Upper lobe of left lung (tissue), 4 donors: ENCODE measurements around the gene RNF126.

Source experiments
- CTCF ChIP-seq, 6 experiments: fragments of 450-650 bp in 4 of 6; fragments of 200-600 bp in 2 of 6; sonication (generic) in 2 of 6; IDR thresholded peaks; one replicate each; pipeline ENCODE4 v1.5.1; 2016 to 2019; ENCODE audit warnings: antibody characterized with exemption in 6 of 6
- EP300 ChIP-seq, 4 donors: sonication (generic); formaldehyde crosslinking; IDR thresholded peaks; one replicate each; pipeline ENCODE4 v1.5.1; 2017; ENCODE audit warnings: antibody characterized with exemption in 4 of 4, control low read depth in 2 of 4
- POLR2AphosphoS5 ChIP-seq, 2 donors: sonication (generic); formaldehyde crosslinking; IDR thresholded peaks; one replicate each; pipeline ENCODE4 v1.5.1; 2017; ENCODE audit warnings: antibody characterized with exemption in 2 of 2

DNA sequence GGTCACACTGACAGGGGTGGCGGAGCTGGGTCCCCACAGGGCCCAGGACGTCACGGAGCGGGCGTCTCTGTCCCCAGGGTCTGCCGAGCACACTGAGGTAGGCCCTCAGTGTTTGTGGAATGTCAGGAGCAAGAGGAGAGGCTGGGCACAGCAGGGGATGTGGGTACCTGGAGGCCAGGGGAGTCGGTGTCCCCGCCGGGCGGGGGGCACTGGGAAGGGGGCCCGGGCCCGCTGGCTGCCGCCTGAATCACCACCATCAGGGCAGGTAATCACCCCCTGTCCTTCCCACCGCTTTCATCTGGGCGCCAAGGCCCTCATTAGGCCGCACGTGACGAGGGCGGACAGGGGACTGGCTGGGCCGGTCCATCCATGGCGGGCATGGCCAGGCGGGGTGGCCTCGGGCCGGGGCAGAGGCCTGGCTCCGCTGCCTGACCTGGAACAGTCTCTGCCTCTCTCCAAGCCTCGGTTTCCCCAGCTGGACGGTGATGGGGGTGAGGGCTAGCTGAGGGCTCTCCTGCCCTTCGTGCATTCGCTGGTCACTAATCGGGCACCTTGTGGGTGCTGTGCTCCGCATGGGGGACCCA, 22.3 kb downstream of the RNF126 start:
- TF ChIP-seq CTCF (IDR thresholded peaks at IDR 0.05) (no peak), POLR2AphosphoS5 (IDR thresholded peaks at IDR 0.05) (no peak), EP300 (IDR thresholded peaks at IDR 0.05) (no peak)
